ENCODE measurements around the gene CORO2B. TPM values are rescaled to one million over a fixed set of nuclear protein-coding genes. Genes with fewer than 3 reads are reported as not detected.

Gene CORO2B
- total and polyA plus RNA-seq, 2 of the 13 experiments (the other 11 are each of a cell fraction or from before 2014, with no cell fraction given), result 0.35 to 0.63 TPM

DNA sequence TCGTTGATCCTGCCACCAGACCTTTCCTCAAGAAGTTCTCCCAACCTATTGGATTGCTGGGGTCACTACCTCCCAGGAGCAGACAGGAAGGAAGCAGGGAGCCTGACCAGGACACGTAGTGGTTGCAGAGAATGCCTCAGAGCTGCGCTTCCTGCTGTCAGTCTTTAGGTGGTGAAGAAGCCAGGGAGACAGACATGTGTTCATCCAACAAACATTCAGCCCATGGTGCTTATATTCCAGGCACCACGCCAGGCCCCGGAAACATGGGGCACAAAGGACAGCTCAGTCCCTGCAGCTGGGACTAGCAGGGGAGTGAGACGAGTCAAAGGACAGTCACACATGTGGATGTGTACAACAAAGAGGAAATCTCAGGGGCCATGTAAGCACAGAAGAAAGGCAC is 26.0 kb upstream of the CORO2B start (continued):
- no peak for TF ChIP-seq HOXA5 (CRISPR knock-in tag; IDR thresholded peaks at IDR 0.05)

DNA sequence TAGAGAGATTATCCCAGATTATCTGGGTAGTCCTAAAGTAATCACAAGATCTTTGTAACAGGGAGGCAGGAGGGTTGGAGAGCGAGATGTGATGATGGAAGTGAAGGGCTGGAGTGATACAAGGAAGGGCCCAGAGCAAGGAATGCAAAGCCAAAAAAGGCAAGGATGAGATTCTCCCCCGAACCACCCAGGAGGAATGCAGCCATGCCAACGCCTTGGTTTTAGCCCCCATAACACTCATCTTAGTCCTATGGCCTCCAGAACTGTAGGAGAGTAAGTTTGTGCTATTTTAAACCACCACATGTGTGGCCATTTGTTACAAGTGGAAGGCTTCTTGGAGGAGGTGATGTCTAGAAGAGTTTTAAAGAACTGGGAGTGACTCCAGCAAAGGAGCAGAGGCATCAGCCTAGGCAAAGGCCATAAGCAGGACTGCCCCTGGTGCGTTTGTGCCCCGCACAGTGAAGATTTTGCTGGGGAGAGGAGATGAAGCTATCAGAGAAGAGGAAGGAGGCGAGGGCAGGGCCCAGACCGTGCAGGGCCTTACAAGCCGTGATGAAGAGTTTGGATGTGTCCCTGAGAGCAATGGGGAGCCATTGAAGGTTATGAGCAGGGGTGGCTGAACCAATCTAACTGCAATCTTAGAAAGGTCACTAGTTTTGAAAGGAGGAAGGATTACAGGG is 25.3 kb upstream of the CORO2B start:
- in situ Hi-C loops (cut with HindIII; ENCODE audit: extremely low pct_ligation_motif_present, low pct_unique_long_range_greater_than_20kb) (loop anchor here (5.0 to 10.0 kb wide), 2 partner anchors 119 to 371 kb away; no protein-coding TSS in a partner anchor), intact Hi-C loops (cut with micrococcal nuclease; ENCODE audit: unreplicated experiment) (no loop called here)
- Histone ChIP-seq H3K4me2 (ENCODE audit: low read depth, low read length) (no peak overlapping the region), H3K27me3 (ENCODE audit: control insufficient read depth in 1 of 2, insufficient read depth in 2 of 2, low read length in 2 of 2) (no peaks in the 10 kb centered on the region), H3K27ac (ENCODE audit: extremely low read length, insufficient read depth, low read length) (no peak overlapping the region), H4K20me1 (ENCODE audit: insufficient read depth, low read length) (no peaks in the 10 kb centered on the region), H3K36me3 (replicated peaks in 1 of 2; ENCODE audit: control insufficient read depth in 1 of 2, insufficient read depth in 2 of 2, low read length in 2 of 2) (no peaks in the 10 kb centered on the region), H3K9me3 (ENCODE audit: low read length) (no peaks in the 10 kb centered on the region), H3K4me1 (ENCODE audit: insufficient read depth, low read length) (no peaks in the 10 kb centered on the region), H3K4me3 (replicated peaks in 1 of 3; ENCODE audit: insufficient read depth in 1 of 3, low read depth in 2 of 3, low read length in 3 of 3) (no peak overlapping the region), H3K9ac (ENCODE audit: insufficient read depth, low read depth, low read length) (no peak overlapping the region), H2AFZ (ENCODE audit: low read length) (no peak overlapping the region), H3K79me2 (ENCODE audit: insufficient read depth, low read length) (no peaks in the 10 kb centered on the region)
- ATAC-seq, result no peak
- CTCF ChIA-PET (ENCODE audit: low intra/inter-chr PET ratio, low total read pairs), result interaction anchor here (1.0 to 2.4 kb wide), 4 partner anchors 97 to 371 kb away, joined by 4 to 16 read pairs (median 7); no protein-coding TSS in a partner anchor
- FAIRE-seq, result no peak
- DNase-seq (ENCODE audit: low spot score), result no peak
- POLR2A ChIA-PET, result no interaction called here
- BruUV-seq (replicated peaks), result no TSS peak
- WGBS (ENCODE audit: low lambda C conversion rate), result 12% methylated on average over 8 of the region's 8 CpGs
- TF ChIP-seq, protein P1, sequence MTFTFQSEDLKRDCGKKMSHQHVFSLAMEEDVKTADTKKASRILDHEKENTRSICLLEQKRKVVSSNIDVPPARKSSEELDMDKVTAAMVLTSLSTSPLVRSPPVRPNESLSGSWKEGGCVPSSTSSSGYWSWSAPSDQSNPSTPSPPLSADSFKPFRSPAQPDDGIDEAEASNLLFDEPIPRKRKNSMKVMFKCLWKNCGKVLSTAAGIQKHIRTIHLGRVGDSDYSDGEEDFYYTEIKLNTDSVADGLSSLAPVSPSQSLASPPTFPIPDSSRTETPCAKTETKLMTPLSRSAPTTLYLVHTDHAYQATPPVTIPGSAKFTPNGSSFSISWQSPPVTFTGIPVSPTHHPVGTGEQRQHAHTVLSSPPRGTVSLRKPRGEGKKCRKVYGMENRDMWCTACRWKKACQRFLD (CRISPR knock-in tag; IDR thresholded peaks at IDR 0.05; ENCODE audit: borderline replicate concordance), result no peak
- no peak for TF ChIP-seq SMAD9 (CRISPR knock-in tag; IDR thresholded peaks at IDR 0.05)
- no peak for TF ChIP-seq ZSCAN22 (CRISPR knock-in tag; IDR thresholded peaks at IDR 0.05)
- TF ChIP-seq, protein P2, sequence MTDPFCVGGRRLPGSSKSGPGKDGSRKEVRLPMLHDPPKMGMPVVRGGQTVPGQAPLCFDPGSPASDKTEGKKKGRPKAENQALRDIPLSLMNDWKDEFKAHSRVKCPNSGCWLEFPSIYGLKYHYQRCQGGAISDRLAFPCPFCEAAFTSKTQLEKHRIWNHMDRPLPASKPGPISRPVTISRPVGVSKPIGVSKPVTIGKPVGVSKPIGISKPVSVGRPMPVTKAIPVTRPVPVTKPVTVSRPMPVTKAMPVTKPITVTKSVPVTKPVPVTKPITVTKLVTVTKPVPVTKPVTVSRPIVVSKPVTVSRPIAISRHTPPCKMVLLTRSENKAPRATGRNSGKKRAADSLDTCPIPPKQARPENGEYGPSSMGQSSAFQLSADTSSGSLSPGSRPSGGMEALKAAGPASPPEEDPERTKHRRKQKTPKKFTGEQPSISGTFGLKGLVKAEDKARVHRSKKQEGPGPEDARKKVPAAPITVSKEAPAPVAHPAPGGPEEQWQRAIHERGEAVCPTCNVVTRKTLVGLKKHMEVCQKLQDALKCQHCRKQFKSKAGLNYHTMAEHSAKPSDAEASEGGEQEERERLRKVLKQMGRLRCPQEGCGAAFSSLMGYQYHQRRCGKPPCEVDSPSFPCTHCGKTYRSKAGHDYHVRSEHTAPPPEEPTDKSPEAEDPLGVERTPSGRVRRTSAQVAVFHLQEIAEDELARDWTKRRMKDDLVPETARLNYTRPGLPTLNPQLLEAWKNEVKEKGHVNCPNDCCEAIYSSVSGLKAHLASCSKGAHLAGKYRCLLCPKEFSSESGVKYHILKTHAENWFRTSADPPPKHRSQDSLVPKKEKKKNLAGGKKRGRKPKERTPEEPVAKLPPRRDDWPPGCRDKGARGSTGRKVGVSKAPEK (CRISPR knock-in tag; IDR thresholded peaks at IDR 0.05; ENCODE audit: borderline replicate concordance), result no peak
- TF ChIP-seq SP2 (CRISPR knock-in tag; IDR thresholded peaks at IDR 0.05), result no peak
- TF ChIP-seq SIN3A (IDR thresholded peaks at IDR 0.05; ENCODE audit: borderline replicate concordance, low read depth, low read length), result no peak
- TF ChIP-seq SRSF9 (IDR thresholded peaks at IDR 0.05; ENCODE audit: borderline replicate concordance, insufficient read depth, low read depth, low read length, poor library complexity, severe bottlenecking), result no peak
- TF ChIP-seq, protein P3, sequence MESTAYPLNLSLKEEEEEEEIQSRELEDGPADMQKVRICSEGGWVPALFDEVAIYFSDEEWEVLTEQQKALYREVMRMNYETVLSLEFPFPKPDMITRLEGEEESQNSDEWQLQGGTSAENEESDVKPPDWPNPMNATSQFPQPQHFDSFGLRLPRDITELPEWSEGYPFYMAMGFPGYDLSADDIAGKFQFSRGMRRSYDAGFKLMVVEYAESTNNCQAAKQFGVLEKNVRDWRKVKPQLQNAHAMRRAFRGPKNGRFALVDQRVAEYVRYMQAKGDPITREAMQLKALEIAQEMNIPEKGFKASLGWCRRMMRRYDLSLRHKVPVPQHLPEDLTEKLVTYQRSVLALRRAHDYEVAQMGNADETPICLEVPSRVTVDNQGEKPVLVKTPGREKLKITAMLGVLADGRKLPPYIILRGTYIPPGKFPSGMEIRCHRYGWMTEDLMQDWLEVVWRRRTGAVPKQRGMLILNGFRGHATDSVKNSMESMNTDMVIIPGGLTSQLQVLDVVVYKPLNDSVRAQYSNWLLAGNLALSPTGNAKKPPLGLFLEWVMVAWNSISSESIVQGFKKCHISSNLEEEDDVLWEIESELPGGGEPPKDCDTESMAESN (CRISPR knock-in tag; conservative IDR thresholded peaks at IDR 0.05), result no peak
- TF ChIP-seq, protein P4, sequence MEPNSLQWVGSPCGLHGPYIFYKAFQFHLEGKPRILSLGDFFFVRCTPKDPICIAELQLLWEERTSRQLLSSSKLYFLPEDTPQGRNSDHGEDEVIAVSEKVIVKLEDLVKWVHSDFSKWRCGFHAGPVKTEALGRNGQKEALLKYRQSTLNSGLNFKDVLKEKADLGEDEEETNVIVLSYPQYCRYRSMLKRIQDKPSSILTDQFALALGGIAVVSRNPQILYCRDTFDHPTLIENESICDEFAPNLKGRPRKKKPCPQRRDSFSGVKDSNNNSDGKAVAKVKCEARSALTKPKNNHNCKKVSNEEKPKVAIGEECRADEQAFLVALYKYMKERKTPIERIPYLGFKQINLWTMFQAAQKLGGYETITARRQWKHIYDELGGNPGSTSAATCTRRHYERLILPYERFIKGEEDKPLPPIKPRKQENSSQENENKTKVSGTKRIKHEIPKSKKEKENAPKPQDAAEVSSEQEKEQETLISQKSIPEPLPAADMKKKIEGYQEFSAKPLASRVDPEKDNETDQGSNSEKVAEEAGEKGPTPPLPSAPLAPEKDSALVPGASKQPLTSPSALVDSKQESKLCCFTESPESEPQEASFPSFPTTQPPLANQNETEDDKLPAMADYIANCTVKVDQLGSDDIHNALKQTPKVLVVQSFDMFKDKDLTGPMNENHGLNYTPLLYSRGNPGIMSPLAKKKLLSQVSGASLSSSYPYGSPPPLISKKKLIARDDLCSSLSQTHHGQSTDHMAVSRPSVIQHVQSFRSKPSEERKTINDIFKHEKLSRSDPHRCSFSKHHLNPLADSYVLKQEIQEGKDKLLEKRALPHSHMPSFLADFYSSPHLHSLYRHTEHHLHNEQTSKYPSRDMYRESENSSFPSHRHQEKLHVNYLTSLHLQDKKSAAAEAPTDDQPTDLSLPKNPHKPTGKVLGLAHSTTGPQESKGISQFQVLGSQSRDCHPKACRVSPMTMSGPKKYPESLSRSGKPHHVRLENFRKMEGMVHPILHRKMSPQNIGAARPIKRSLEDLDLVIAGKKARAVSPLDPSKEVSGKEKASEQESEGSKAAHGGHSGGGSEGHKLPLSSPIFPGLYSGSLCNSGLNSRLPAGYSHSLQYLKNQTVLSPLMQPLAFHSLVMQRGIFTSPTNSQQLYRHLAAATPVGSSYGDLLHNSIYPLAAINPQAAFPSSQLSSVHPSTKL (CRISPR knock-in tag; IDR thresholded peaks at IDR 0.05), result no peak

Measured in HepG2 (cell line).